Erythroblast (primary cell): Measurements from ENCODE around the gene PPDPF.

Experiments
- GATA1 ChIP-seq: IDR thresholded peaks from 2 replicates; pipeline ENCODE4 v1.6.1; 2011; ENCODE audit warnings: low read depth, mild to moderate bottlenecking, control low read depth, low read length, moderate library complexity
- POLR2A ChIP-seq: IDR thresholded peaks from 2 replicates; pipeline ENCODE4 v1.6.1; 2011; ENCODE audit warnings: mild to moderate bottlenecking, low read length

- TF ChIP-seq POLR2A, result no peak
- TF ChIP-seq GATA1, result no peak
These were observed 27.6 kb upstream of the PPDPF start for GRCh38 chr20:63492982-63493381.
